K562 treated with DMSO at 1 percent for 24 hours (cell line): ENCODE measurements around the gene PSPN. TPM values are rescaled to one million over a fixed set of nuclear protein-coding genes. Genes with fewer than 3 reads are reported as not detected.

Source experiments
- total RNA-seq: library from RNA; unstranded; fragments of 300-600 nt; gene quantifications from 2 replicates; pipeline ENCODE4 v1.2.3, GENCODE V29; 2022; ENCODE audit warnings: low read depth; ENCODE audit not compliant: insufficient read depth

The PSPN gene, protein sequence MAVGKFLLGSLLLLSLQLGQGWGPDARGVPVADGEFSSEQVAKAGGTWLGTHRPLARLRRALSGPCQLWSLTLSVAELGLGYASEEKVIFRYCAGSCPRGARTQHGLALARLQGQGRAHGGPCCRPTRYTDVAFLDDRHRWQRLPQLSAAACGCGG
- total RNA-seq: 2.2 and 3.4 TPM in 2 replicates

DNA sequence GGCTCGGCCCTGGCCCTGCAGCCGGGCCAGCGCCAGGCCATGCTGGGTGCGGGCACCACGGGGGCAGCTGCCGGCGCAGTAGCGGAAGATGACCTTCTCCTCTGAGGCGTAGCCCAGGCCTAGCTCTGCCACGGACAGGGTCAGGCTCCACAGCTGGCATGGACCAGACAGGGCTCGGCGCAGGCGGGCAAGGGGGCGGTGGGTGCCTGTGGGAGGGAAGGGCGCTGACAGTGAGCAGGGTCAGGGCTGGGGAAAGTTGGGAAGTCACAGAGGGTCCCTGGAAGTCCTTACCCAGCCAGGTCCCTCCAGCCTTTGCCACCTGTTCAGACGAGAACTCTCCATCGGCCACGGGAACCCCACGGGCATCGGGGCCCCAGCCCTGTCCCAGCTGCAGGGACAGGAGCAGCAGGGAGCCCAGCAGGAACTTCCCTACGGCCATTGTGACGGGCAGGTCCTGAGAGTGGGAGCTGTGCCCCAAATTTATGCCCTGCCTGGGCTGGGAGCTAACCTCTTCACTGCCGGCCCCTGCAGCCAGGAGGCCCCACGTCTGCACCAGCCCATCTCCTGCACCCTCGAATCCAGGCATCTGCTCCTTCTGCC is at the start of gene PSPN:
Gene PSPN (minus strand): TSS at position 523 of the 600 bp plus-strand sequence. CDS start 84 bp downstream, at position 439.

DNA sequence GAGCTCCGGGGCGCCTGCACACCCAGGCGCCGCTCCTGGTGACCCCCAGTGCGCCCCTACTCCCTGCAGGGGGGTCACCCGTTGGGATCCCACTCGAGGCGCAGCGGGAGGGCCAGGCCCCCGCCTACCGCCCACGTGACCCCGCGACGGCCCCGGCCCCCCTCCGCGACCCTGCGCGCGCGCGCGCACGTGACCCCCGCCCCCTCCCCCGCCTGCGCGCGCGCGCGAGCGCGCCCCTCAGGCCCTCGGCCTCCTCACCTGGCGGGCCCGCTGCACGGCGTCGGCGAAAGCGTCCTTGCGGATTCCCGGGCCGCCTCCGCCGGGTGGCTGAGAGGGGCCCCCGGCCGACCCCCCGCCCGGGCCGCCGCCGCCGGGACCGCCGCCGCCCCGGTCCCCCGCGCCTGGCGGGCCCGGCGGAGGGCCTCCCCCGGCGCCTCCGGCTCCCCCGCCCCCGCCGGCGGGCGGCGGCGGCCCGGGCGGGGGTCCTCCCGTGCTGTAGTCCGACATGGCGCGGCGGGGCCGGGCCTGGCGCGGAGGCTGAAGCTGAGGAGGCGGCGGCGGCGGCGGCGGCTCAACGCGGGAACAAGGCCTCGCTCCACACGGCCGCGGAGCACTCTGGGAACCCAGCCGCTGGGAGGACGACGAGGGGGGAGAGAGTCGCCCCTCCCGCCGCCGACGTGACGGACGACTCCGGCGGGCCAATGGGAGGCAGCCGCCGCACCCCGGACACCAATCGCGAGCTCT is 48.6 kb upstream of the PSPN start, which contains the start of gene KHSRP:
Gene KHSRP (minus strand): TSS at position 617 of the 744 bp plus-strand sequence. CDS start 110 bp downstream, at position 507.

DNA sequence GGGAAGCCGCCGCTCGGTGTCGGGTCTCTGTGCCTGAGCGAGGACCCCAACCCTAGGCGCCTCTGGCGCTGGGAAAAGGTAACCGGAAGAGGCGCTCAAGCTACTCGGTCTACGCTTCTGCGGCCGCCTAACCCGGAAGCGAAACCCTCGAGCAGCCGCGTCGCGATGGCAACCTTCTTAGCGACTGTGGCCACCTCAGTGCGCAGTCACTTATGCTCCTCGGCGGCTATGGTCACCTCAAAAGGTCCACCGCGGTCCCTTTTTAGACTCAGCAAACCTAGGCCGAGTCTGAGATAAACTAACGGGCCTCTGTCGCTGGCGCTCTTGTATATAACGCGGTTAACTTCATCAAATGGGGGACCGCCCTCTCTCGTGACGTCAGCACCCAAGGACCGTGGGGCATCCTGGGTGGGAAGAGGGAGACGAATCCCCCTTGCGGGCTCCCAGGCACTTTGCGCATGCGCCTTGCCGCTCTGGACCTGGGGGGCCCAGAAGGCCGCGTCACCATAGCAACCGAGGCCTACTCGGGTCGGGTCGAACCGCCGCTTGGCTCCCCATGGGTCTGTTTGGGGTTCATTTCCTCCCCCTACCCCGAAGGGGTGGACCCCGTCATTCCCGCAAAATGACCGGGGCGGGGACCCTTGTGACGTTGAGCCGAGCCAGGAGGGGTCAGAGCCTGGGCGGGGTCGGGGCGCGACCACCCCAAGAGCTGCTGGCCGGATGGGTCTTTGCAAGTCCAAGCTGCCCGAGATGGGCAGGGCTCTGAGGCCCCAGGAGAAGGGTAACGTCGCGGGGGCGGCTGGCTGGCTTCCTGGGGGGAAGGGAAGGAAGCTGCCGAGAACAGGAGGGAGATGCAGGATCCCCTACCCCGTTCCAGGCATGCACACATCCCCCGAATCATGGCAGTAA is 17.6 kb upstream of the PSPN start, which contains the start of gene GTF2F1:
Gene GTF2F1 (minus strand): TSS at position 91 of the 909 bp plus-strand sequence. CDS start 169 bp downstream, outside the sequence.

DNA sequence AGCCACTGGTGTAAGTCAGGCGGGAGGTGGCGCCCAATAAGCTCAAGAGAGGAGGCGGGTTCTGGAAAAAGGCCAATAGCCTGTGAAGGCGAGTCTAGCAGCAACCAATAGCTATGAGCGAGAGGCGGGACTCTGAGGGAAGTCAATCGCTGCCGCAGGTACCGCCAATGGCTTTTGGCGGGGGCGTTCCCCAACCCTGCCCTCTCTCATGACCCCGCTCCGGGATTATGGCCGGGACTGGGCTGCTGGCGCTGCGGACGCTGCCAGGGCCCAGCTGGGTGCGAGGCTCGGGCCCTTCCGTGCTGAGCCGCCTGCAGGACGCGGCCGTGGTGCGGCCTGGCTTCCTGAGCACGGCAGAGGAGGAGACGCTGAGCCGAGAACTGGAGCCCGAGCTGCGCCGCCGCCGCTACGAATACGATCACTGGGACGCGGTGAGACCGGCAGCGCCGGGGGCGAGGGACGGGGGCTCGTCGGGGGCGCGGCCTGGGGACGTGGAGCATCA is 3.1 kb downstream of the PSPN start, which contains the start of gene ALKBH7:
Gene ALKBH7 (plus strand): TSS at position 201 of the 502 bp plus-strand sequence. CDS start 27 bp downstream, at position 228.

DNA sequence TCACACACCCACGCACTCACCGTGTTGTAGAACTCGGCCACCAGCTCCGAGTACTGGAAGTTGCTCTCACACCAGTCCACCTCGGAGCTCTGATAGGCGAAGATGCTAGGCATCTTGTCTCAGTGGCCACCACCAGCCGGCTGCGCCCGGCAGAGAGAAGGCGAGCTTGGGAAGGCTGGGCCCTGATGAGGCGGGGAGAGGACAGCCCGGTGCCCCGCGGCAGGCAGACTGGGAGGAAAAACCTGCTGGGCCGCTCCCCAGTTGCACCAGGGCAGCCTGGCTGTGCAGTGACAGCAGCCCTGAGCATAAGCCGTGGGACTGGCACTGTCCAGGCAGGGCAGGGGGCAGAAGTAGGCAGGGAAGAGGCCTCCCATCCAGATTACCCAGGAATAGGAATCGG is 42.3 kb downstream of the PSPN start, which contains the start of gene ACER1:
Gene ACER1 (minus strand): TSS at position 174 of the 400 bp plus-strand sequence. CDS start 61 bp downstream, at position 113.

Other genes with a start within 250 kb of the PSPN start
- not detected in 2 replicates for gene ACSBG2, start 240.3 kb downstream of the PSPN start, total RNA-seq
- gene MLLT1, start 96.0 kb downstream of the PSPN start, total RNA-seq: 58.5 and 62.8 TPM in 2 replicates
- gene ACER1, start 42.3 kb downstream of the PSPN start, total RNA-seq: not detected in 2 replicates
- 133 and 161 TPM in 2 replicates for gene CLPP, start 14.4 kb downstream of the PSPN start, total RNA-seq
- gene ALKBH7, start 3.1 kb downstream of the PSPN start, total RNA-seq: 125 and 131 TPM in 2 replicates
- gene GTF2F1, start 17.2 kb upstream of the PSPN start, total RNA-seq: 102 and 110 TPM in 2 replicates
- gene KHSRP, start 48.9 kb upstream of the PSPN start, total RNA-seq: 551 and 560 TPM in 2 replicates
- 2.0 and 3.0 TPM in 2 replicates for gene SLC25A41, start 57.8 kb upstream of the PSPN start, total RNA-seq
- 74.5 and 77.3 TPM in 2 replicates for gene SLC25A23, start 83.9 kb upstream of the PSPN start, total RNA-seq
- gene CRB3, start 88.3 kb upstream of the PSPN start, total RNA-seq: not detected in 2 replicates
- 1.5 and 2.0 TPM in 2 replicates for gene DENND1C, start 105.9 kb upstream of the PSPN start, total RNA-seq
- gene TUBB4A, start 126.4 kb upstream of the PSPN start, total RNA-seq: 11.9 and 12.3 TPM in 2 replicates
- gene TNFSF9, start 155.1 kb upstream of the PSPN start, total RNA-seq: 56.3 and 65.2 TPM in 2 replicates
- 7.6 and 10.3 TPM in 2 replicates for gene CD70, start 215.2 kb upstream of the PSPN start, total RNA-seq